WTC11 (cell line): ENCODE measurements around the gene SKAP1. TPM values are rescaled to one million over a fixed set of nuclear protein-coding genes. Genes with fewer than 3 reads are reported as not detected.
"Not testable (repeated sequence)": the region's sequence is repeated elsewhere in the genome, so short reads cannot be mapped to it uniquely, and the experiment has no call there.

Source experiments
- ATAC-seq: fragments of 200-7000 bp; cut with Tn5 transposase; 2 replicates; pipeline ENCODE4 v1.10.0; 2021; ENCODE audit warnings: mild to moderate bottlenecking, moderate library complexity
- CTCF ChIA-PET: fragments of 300-600 bp; sonication (Branson Sonifier 250); formaldehyde crosslinking; loops from one replicate; lab custom pipeline; 2021; ENCODE audit warnings: antibody characterized with exemption; lab: Charles Lee
- POLR2A ChIA-PET: fragments of 350-600 bp; sonication (Branson Sonifier 250); formaldehyde crosslinking; loops from one replicate; lab custom pipeline; 2021; ENCODE audit warnings: antibody characterized with exemption; lab: Charles Lee
- DNase-seq: peaks from one replicate; pipeline ENCODE4 v3.0.0; 2021; ENCODE audit warnings: low spot score
- H3K27ac Mint-ChIP-seq: 2 replicates; pipeline ENCODE4 v1.8.0; 2021; ENCODE audit warnings: mixed read lengths
- H3K27me3 Mint-ChIP-seq: 2 replicates; pipeline ENCODE4 v1.8.0; 2021; ENCODE audit warnings: low read depth, mild to moderate bottlenecking, moderate library complexity, mixed read lengths
- H3K36me3 Mint-ChIP-seq: 2 replicates; pipeline ENCODE4 v1.8.0; 2021; ENCODE audit warnings: mixed read lengths
- H3K4me1 Mint-ChIP-seq: 2 replicates; pipeline ENCODE4 v1.8.0; 2022; ENCODE audit warnings: mixed read lengths
- H3K4me3 Mint-ChIP-seq: 2 replicates; pipeline ENCODE4 v1.8.0; 2021; ENCODE audit warnings: mild to moderate bottlenecking, moderate library complexity, mixed read lengths
- H3K9me3 Mint-ChIP-seq: 2 replicates; pipeline ENCODE4 v1.8.0; 2021; ENCODE audit warnings: mixed read lengths
- ATF3 ChIP-seq: sonication (generic); formaldehyde crosslinking; conservative IDR thresholded peaks from 2 replicates; pipeline ENCODE4 v1.8.1; 2022; ENCODE audit warnings: mild to moderate bottlenecking, missing genetic modification reagents
- CTCF ChIP-seq: fragments of 200-600 bp; IDR thresholded peaks from 2 replicates; pipeline ENCODE4 v1.8.0; 2022; ENCODE audit warnings: antibody characterized with exemption
- E2F1 ChIP-seq: sonication (generic); formaldehyde crosslinking; IDR thresholded peaks from 2 replicates; pipeline ENCODE4 v1.8.0; 2022; ENCODE audit warnings: mild to moderate bottlenecking, missing genetic modification reagents
- E2F5 ChIP-seq: sonication (generic); formaldehyde crosslinking; IDR thresholded peaks from 2 replicates; pipeline ENCODE4 v1.8.1; 2022; ENCODE audit warnings: mild to moderate bottlenecking, moderate library complexity, missing genetic modification reagents
- EMX1 ChIP-seq: fragments of 250-450 bp; sonication (Bioruptor Pico); IDR thresholded peaks from 2 replicates; pipeline ENCODE4 v1.8.0; 2021; ENCODE audit warnings: mild to moderate bottlenecking
- FOXK1 ChIP-seq: sonication (generic); formaldehyde crosslinking; IDR thresholded peaks from 2 replicates; pipeline ENCODE4 v1.8.0; 2022; ENCODE audit warnings: mild to moderate bottlenecking, moderate library complexity, missing genetic modification reagents
- JUN ChIP-seq: sonication (generic); formaldehyde crosslinking; IDR thresholded peaks from 2 replicates; pipeline ENCODE4 v1.8.0; 2023; ENCODE audit warnings: mild to moderate bottlenecking, missing genetic modification reagents
- KAT7 ChIP-seq: sonication (generic); formaldehyde crosslinking; IDR thresholded peaks from 2 replicates; pipeline ENCODE4 v1.8.1; 2023; ENCODE audit warnings: missing genetic modification reagents, mild to moderate bottlenecking, borderline replicate concordance
- NFATC4 ChIP-seq: fragments of 250-450 bp; sonication (Bioruptor Pico); IDR thresholded peaks from 2 replicates; pipeline ENCODE4 v1.9.0; 2021; ENCODE audit warnings: mild to moderate bottlenecking
- NFYB ChIP-seq: sonication (generic); formaldehyde crosslinking; conservative IDR thresholded peaks from 2 replicates; pipeline ENCODE4 v1.8.0; 2022; ENCODE audit warnings: low read depth, missing genetic modification reagents
- NR2C2 ChIP-seq: sonication (generic); formaldehyde crosslinking; IDR thresholded peaks from 2 replicates; pipeline ENCODE4 v1.8.0; 2022; ENCODE audit warnings: mild to moderate bottlenecking, missing genetic modification reagents
- SOX15 ChIP-seq: fragments of 250-450 bp; sonication (Bioruptor Pico); IDR thresholded peaks from 2 replicates; pipeline ENCODE4 v1.9.0; 2021; ENCODE audit warnings: mild to moderate bottlenecking
- ZBTB43 ChIP-seq: sonication (generic); formaldehyde crosslinking; IDR thresholded peaks from 2 replicates; pipeline ENCODE4 v1.8.1; 2023; ENCODE audit warnings: mild to moderate bottlenecking, missing genetic modification reagents
- ZMAT4 ChIP-seq: fragments of 250-450 bp; sonication (Bioruptor Pico); IDR thresholded peaks from 2 replicates; pipeline ENCODE4 v1.9.0; 2021; ENCODE audit warnings: mild to moderate bottlenecking
- ZNF121 ChIP-seq: sonication (generic); formaldehyde crosslinking; IDR thresholded peaks from 2 replicates; pipeline ENCODE4 v1.8.0; 2023; ENCODE audit warnings: missing genetic modification reagents
- ZNF219 ChIP-seq: sonication (generic); formaldehyde crosslinking; IDR thresholded peaks from 2 replicates; pipeline ENCODE4 v1.8.0; 2023; ENCODE audit warnings: missing genetic modification reagents, mild to moderate bottlenecking, borderline replicate concordance
- total RNA-seq: library from RNA; stranded (reverse); gene quantifications from 3 replicates; pipeline ENCODE4 v1.2.3, GENCODE V29; 2021

Gene SKAP1
- total RNA-seq, 1 experiment from 2014 or later: not detected

- POLR2A ChIA-PET: no interaction called here
- Mint-ChIP-seq H3K9me3 (no peaks in the 10 kb centered on the region), H3K27me3 (peaks cover 15% of the 10 kb centered on the region), H3K27ac (no peak overlapping the region)
- no peak for DNase-seq
- TF ChIP-seq NR2C2 (no peak), SOX15 (CRISPR knock-in tag) (no peak), CTCF (no peak), ZNF121 (CRISPR knock-in tag) (no peak), ZNF219 (CRISPR knock-in tag) (no peak), NFATC4 (CRISPR knock-in tag) (no peak), E2F1 (CRISPR knock-in tag) (no peak), EMX1 (CRISPR knock-in tag) (no peak), JUN (CRISPR knock-in tag) (no peak), ZMAT4 (CRISPR knock-in tag) (no peak), KAT7 (CRISPR knock-in tag) (no peak), ATF3 (CRISPR knock-in tag) (no peak), FOXK1 (no peak), E2F5 (no peak)
- TF ChIP-seq, all 79 proteins: peak for 0
- CTCF ChIA-PET: interaction anchor here (0.7 to 1.4 kb wide), 5 partner anchors 37 to 157 kb away, joined by 3 to 4 read pairs (median 4); no protein-coding TSS in a partner anchor
- ATAC-seq: no peak
- no peak overlapping the region for H3K4me3 Mint-ChIP-seq
- H3K36me3 Mint-ChIP-seq: no peaks in the 10 kb centered on the region
- 0 out of 2 replicates have a peak, but pooled peaks cover 3% of the 10 kb centered on the region for H3K4me1 Mint-ChIP-seq
Observed at GRCh38 chr17:48373130-48373830, 56.7 kb downstream of the SKAP1 start.

GRCh38 chr17:48368967-48369366 lies 61.0 kb downstream of the SKAP1 start:
- H3K27me3 Mint-ChIP-seq: peaks cover 28% of the 10 kb centered on the region
- H3K36me3 Mint-ChIP-seq, H3K9me3 Mint-ChIP-seq, POLR2A ChIA-PET, H3K4me1 Mint-ChIP-seq, H3K4me3 Mint-ChIP-seq, H3K27ac Mint-ChIP-seq, DNase-seq, ATAC-seq: not testable (repeated sequence)
- CTCF ChIA-PET: interaction anchor here (0.7 to 1.9 kb wide), 3 partner anchors 17 to 153 kb away, joined by 3 to 5 read pairs (median 4); no protein-coding TSS in a partner anchor

GRCh38 chr17:48368352-48368908 lies 61.6 kb downstream of the SKAP1 start:
- Mint-ChIP-seq H3K27me3 (peaks cover 30% of the 10 kb centered on the region), H3K36me3 (no peaks in the 10 kb centered on the region), H3K4me3 (no peak overlapping the region), H3K9me3 (no peaks in the 10 kb centered on the region), H3K4me1 (0 out of 2 replicates have a peak, but pooled peaks cover 3% of the 10 kb centered on the region), H3K27ac (no peak overlapping the region)
- CTCF ChIA-PET: interaction anchor here (0.7 to 1.9 kb wide), 3 partner anchors 17 to 153 kb away, joined by 3 to 5 read pairs (median 4); no protein-coding TSS in a partner anchor
- no peak for TF ChIP-seq ZBTB43 (CRISPR knock-in tag)
- no peak for TF ChIP-seq NFYB (CRISPR knock-in tag)
- no peak for DNase-seq
- POLR2A ChIA-PET: no interaction called here
- ATAC-seq: no peak
